NAMALWA (cell line): ENCODE measurements around the gene ST3GAL5.
A peak's percentile ranks its signal among the peaks of the same experiment; 100 is the strongest.
"Not testable (repeated sequence)": the region's sequence is repeated elsewhere in the genome, so short reads cannot be mapped to it uniquely, and the experiment has no call there.

Source experiments
- DNase-seq: peaks from one replicate; pipeline ENCODE4 v3.0.0-alpha.2; 2015; ENCODE audit warnings: low spot score

ST3GAL5 gene

GRCh38 chr2:85834466-85834865 is 54.3 kb downstream of the ST3GAL5 start:
- DNase-seq = no peak

- no peak for DNase-seq
Measured at GRCh38 chr2:85831735-85832134, 57.1 kb downstream of the ST3GAL5 start.

GRCh38 chr2:85830645-85831044 is 58.1 kb downstream of the ST3GAL5 start:
- peak; percentile 28 for DNase-seq

GRCh38 chr2:85829394-85829793 is 59.4 kb downstream of the ST3GAL5 start:
- not testable (repeated sequence) for DNase-seq

- no peak for DNase-seq
Measured at GRCh38 chr2:85828725-85829124, 60.1 kb downstream of the ST3GAL5 start.

GRCh38 chr2:85827879-85828569 is 60.8 kb downstream of the ST3GAL5 start:
- no peak for DNase-seq

GRCh38 chr2:85826990-85827878 is 61.6 kb downstream of the ST3GAL5 start:
- peak; percentile 85 for DNase-seq

- DNase-seq = no peak
Measured at GRCh38 chr2:85823951-85824350, 64.8 kb downstream of the ST3GAL5 start.

- no peak for DNase-seq
Measured at GRCh38 chr2:85822766-85823165, 66.0 kb downstream of the ST3GAL5 start.

GRCh38 chr2:85819811-85820510 is 68.8 kb downstream of the ST3GAL5 start:
- DNase-seq = no peak

- DNase-seq = no peak
Measured at GRCh38 chr2:85814802-85815550, 73.8 kb downstream of the ST3GAL5 start.

GRCh38 chr2:85813982-85814801 is 74.6 kb downstream of the ST3GAL5 start:
- peak; percentile 86 for DNase-seq

GRCh38 chr2:85813211-85813981 is 75.4 kb downstream of the ST3GAL5 start:
- no peak for DNase-seq

- no peak for DNase-seq
Measured at GRCh38 chr2:85812094-85812735, 76.6 kb downstream of the ST3GAL5 start.

- no peak for DNase-seq
Measured at GRCh38 chr2:85811180-85812093, 77.4 kb downstream of the ST3GAL5 start.

GRCh38 chr2:85810371-85811179 is 78.2 kb downstream of the ST3GAL5 start:
- no peak for DNase-seq

GRCh38 chr2:85807756-85808155 is 81.0 kb downstream of the ST3GAL5 start:
- no peak for DNase-seq
